Measurements from ENCODE around the gene PRPF39.
"Not testable (repeated sequence)": the region's sequence is repeated elsewhere in the genome, so short reads cannot be mapped to it uniquely, and the experiment has no call there.

The PRPF39 gene

GRCh38 chr14:45140661-45141187, 56.8 kb downstream of the PRPF39 start:
- Histone ChIP-seq H3K27ac (ENCODE audit: extremely low read depth, low read depth, low read length) (no peak overlapping the region), H3K9me3 (ENCODE audit: control insufficient read depth, insufficient read depth, low read depth, low read length) (no peaks in the 10 kb centered on the region), H3K4me1 (ENCODE audit: control insufficient read depth, insufficient read depth, low read length) (0 out of 2 replicates have a peak, but pooled peaks cover 3% of the 10 kb centered on the region), H3K4me3 (ENCODE audit: low read depth, low read length) (no peak overlapping the region), H3K36me3 (ENCODE audit: control insufficient read depth in 2 of 2, insufficient read depth in 1 of 2, low read length in 2 of 2) (peaks cover 3 to 11% of the 10 kb centered on the region in 2 experiments; a peak in 2 of 3 replicates)
- ChIA-PET CTCF (interaction anchor here (1.4 kb wide), 1 partner anchor 128 kb away, joined by 6 read pairs; no protein-coding TSS in a partner anchor), POLR2A (no interaction called here)
- no peak for TF ChIP-seq ZNF148 (tag by site-specific recombination; IDR thresholded peaks at IDR 0.05; ENCODE audit: borderline replicate concordance)
- TF ChIP-seq CTCF (tag by site-specific recombination; IDR thresholded peaks at IDR 0.05): no peak

GRCh38 chr14:45142083-45142482, 58.2 kb downstream of the PRPF39 start:
- H3K4me1 ChIP-seq (ENCODE audit: control insufficient read depth, insufficient read depth, low read length); H3K4me3 ChIP-seq (ENCODE audit: low read depth, low read length); POLR2A ChIA-PET; H3K27ac ChIP-seq (ENCODE audit: extremely low read depth, low read depth, low read length); H3K9me3 ChIP-seq (ENCODE audit: control insufficient read depth, insufficient read depth, low read depth, low read length): not testable (repeated sequence)
- CTCF ChIA-PET: interaction anchor here (0.7 kb wide), 1 partner anchor 11 kb away, joined by 3 read pairs; no protein-coding TSS in a partner anchor
- peaks cover 3 to 11% of the 10 kb centered on the region in 2 experiments; a peak in 2 of 3 replicates for H3K36me3 ChIP-seq (ENCODE audit: control insufficient read depth in 2 of 2, insufficient read depth in 1 of 2, low read length in 2 of 2)
- TF ChIP-seq ZNF677 (tag by site-specific recombination; IDR thresholded peaks at IDR 0.05): peak; percentile 73; the same call in 1 of the 2 replicates

GRCh38 chr14:45144658-45145057, 60.7 kb downstream of the PRPF39 start:
- POLR2A ChIA-PET: no interaction called here
- TF ChIP-seq ZNF184 (tag by site-specific recombination; IDR thresholded peaks at IDR 0.05) (no peak), ZBTB6 (tag by site-specific recombination; IDR thresholded peaks at IDR 0.05) (no peak), ZNF560 (tag by site-specific recombination; IDR thresholded peaks at IDR 0.05; ENCODE audit: borderline replicate concordance) (no peak), ZIC2 (tag by site-specific recombination; IDR thresholded peaks at IDR 0.05) (no peak), ZNF830 (tag by site-specific recombination; IDR thresholded peaks at IDR 0.05; ENCODE audit: low read depth) (no peak)
- Histone ChIP-seq H3K4me1 (ENCODE audit: control insufficient read depth, insufficient read depth, low read length) (no peaks in the 10 kb centered on the region), H3K9me3 (ENCODE audit: control insufficient read depth, insufficient read depth, low read depth, low read length) (no peaks in the 10 kb centered on the region), H3K4me3 (ENCODE audit: low read depth, low read length) (no peak overlapping the region), H3K27ac (ENCODE audit: extremely low read depth, low read depth, low read length) (no peak overlapping the region), H3K36me3 (ENCODE audit: control insufficient read depth in 2 of 2, insufficient read depth in 1 of 2, low read length in 2 of 2) (peaks cover 8 to 13% of the 10 kb centered on the region in 2 experiments; a peak in 2 of 3 replicates)
- CTCF ChIA-PET: no interaction called here

GRCh38 chr14:45145214-45145613, 61.3 kb downstream of the PRPF39 start:
- Histone ChIP-seq H3K36me3 (ENCODE audit: control insufficient read depth in 2 of 2, insufficient read depth in 1 of 2, low read length in 2 of 2) (peaks cover 5 to 16% of the 10 kb centered on the region in 2 experiments; a peak in 2 of 3 replicates), H3K9me3 (ENCODE audit: control insufficient read depth, insufficient read depth, low read depth, low read length) (no peaks in the 10 kb centered on the region), H3K27ac (ENCODE audit: extremely low read depth, low read depth, low read length) (no peak overlapping the region), H3K4me3 (ENCODE audit: low read depth, low read length) (no peak overlapping the region), H3K4me1 (ENCODE audit: control insufficient read depth, insufficient read depth, low read length) (no peaks in the 10 kb centered on the region)
- POLR2A ChIA-PET: no interaction called here
- CTCF ChIA-PET: no interaction called here
- no peak for TF ChIP-seq ZNF280C (tag by site-specific recombination; IDR thresholded peaks at IDR 0.05)
- TF ChIP-seq ZNF596 (tag by site-specific recombination; IDR thresholded peaks at IDR 0.05): no peak
- no peak for TF ChIP-seq ZNF654 (tag by site-specific recombination; IDR thresholded peaks at IDR 0.05; ENCODE audit: low read depth)
- no peak for TF ChIP-seq ZBTB10 (tag by site-specific recombination; IDR thresholded peaks at IDR 0.05)
- no peak for TF ChIP-seq ZNF501 (tag by site-specific recombination; IDR thresholded peaks at IDR 0.05)
- no peak for TF ChIP-seq ZNF132 (tag by site-specific recombination; IDR thresholded peaks at IDR 0.05; ENCODE audit: borderline replicate concordance)
- no peak for TF ChIP-seq ZNF2 (tag by site-specific recombination; IDR thresholded peaks at IDR 0.05)
- TF ChIP-seq ZNF248 (tag by site-specific recombination; IDR thresholded peaks at IDR 0.05): no peak
- no peak for TF ChIP-seq ZNF302 (tag by site-specific recombination; IDR thresholded peaks at IDR 0.05; ENCODE audit: low read depth)

Data from HEK293 (cell line).